HG03571 (cell line): ENCODE data around the gene TRAIP.
"Not testable (repeated sequence)": the region's sequence is repeated elsewhere in the genome, so short reads cannot be mapped to it uniquely, and the experiment has no call there.

Experiments
- ATAC-seq: cut with Tn5 transposase; IDR thresholded peaks from one replicate; pipeline ENCODE4 v1.9.1; 2021; ENCODE audit not compliant: unreplicated experiment

Gene TRAIP

GRCh38 chr3:49831341-49831740 is 25.0 kb downstream of the TRAIP start:
- ATAC-seq: no peak

DNA sequence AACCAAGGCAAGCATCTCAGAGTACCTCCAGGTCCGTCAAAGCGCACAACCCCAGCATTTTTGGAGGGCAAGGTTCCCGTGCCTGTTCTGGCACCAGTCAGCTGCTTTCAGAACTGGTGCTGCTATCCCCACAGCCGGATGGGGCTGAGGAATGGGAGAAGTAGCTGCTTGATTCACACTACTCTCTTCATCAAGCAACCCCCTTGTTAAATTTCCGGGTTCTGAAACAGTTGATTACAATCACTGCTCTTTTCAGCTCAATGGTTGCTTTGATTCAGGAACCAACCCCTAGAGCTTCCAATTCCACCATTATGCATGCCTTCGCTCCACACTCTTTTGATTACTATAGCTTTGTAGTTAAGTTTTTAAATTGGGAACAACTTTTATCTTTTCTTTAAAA is 30.3 kb downstream of the TRAIP start:
- no peak for ATAC-seq

GRCh38 chr3:49823131-49823530 is 33.2 kb downstream of the TRAIP start:
- ATAC-seq: not testable (repeated sequence)

- ATAC-seq: no peak
Measured at GRCh38 chr3:49813497-49814174, 42.7 kb downstream of the TRAIP start, which contains the start of gene UBA7. TSS of gene UBA7 (minus strand) at chr3:49813953. CDS start at chr3:49813787, 166 bp downstream.

DNA sequence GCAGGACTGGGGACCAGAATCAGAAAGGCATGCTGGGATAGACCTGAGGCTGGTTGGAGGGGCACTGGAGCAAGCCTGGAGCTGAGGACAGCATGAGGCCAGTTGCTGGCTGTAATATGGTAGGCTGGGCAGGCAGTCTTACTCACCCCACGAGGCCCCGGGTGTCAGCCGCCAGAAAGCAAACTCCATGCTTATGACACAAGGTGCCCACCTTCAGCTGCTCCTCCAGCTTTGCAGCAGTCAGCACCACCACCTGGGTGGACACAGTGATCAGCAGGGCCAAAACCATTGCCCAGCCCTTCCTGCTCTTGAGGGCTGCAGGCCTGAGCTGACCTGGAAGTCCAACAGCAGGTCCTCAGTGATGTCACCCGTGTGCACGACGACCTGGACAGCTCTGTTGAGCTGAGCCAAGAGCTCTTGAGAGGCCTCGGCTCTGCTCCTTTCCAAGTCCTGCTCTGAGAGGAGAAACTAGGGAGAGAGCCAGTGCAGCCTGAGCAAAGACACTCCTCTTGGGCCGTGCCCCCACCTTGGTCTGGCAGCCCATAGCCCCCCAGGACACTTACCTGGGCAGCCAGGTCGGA is 43.4 kb downstream of the TRAIP start:
- ATAC-seq: no peak

DNA sequence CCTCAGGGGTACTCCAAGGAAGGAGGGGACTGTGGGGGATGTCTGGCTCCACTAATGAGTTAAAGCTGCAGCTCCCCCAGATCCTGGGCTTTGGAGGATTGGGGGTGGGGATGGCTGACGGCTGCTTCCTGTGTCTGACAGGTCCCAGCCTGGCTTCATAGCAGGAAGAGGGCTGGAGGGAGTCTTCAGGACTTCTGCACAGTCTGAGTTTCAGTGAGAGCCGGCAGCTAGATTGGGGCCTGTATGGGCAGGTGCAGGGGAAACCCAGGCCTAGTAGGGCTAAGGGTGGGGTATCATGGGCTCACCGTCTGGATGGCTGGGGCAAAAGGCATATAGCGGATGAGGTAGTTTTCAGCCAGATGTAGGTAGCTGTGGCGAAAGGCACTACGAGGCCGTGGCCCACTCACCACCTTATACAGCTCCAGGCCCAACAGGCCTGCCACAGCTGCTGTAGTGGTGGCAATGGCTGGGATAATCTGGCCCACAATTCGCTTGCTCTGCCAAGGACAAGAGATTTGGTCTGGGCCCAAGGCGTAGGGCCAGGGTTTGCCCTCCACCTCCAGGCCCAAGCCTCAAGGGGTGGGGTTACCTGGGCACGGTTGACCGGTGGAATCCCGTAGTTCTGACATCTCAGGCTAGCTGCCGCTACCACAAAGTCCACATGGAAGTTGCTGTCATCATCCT is 48.8 kb downstream of the TRAIP start:
- no peak for ATAC-seq

- no peak for ATAC-seq
Measured at GRCh38 chr3:49806850-49807249, 49.5 kb downstream of the TRAIP start.

- no peak for ATAC-seq
Measured at GRCh38 chr3:49805897-49806701, 50.3 kb downstream of the TRAIP start.

- ATAC-seq: no peak
Measured at GRCh38 chr3:49805367-49805782, 51.0 kb downstream of the TRAIP start.

- no peak for ATAC-seq
Measured at GRCh38 chr3:49804141-49805041, 52.0 kb downstream of the TRAIP start.

DNA sequence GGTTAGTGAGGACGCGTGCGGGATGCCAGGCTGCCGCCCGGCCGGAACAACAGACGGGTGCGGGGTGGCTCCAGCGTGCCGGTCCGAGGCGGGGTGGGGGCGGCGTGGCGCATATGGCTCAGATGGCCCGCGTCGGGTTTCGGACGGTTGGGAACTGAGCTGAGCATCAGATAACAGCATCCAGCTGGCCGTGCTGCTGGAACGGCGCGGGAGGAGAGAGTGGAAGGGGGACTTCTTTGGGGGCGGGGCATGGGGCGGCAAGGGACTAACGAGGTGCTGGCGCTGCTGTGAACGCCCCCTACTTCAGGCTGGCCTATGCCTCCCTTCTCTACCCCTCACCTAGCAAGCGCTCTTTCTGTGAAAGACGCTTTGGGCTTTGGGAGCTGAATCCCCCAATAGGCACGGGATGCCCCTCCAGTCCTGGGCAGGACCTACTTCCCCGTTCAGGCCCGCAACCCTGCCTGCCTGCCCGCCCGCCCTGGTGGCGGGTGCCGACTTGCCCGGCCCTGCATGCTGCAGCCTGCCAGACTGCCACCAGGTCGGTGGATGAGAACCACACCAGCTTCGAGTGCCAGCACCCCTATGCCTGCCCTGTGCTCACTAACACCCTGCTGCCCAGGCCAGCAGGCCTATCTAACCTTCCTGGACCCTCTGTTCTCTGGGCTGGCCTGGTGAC is 52.8 kb downstream of the TRAIP start:
- no peak for ATAC-seq

DNA sequence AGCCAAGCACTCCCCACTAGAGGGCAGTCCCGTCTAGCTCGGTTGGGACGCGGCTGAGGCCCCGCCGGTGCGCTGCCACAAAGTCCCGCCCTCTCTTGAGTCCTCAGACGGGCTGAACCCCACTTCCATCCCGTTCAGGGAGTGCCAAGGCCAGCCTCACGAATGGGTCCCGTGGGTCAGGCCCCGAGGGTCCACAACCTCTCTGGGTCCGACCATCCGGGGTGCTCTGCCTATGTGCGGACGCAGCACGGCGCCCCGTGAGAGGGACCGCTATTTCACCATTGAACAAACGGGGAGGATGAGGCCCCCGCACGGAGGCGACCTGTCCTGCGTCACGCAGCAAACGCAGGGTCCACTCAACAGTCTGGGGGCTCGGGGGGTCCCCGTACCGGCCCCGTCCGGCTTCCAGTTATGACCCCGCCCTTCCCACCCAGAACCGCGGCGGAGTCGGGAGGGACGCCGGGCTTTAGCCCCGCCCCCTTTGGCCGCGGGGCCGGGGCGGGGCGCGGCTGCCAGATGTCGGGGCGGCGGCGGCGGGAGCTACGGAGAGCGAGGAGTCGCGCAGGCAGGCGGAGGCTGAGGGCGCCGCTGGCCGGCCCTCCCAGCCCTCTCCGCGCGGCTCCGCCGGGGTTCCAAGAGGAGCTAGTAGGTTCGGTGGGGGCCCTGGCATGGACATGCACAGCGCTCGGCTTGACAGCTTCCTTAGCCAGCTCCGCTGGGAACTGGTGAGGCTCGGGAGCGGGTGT is 53.5 kb downstream of the TRAIP start, which contains the start of gene INKA1:
Gene INKA1, plus strand, starts transcription at position 543 of the 746 bp plus-strand sequence. Its CDS starts 132 bp downstream, at position 675.
- peak; percentile 58 for ATAC-seq

GRCh38 chr3:49801160-49801559 is 55.2 kb downstream of the TRAIP start:
- no peak for ATAC-seq

DNA sequence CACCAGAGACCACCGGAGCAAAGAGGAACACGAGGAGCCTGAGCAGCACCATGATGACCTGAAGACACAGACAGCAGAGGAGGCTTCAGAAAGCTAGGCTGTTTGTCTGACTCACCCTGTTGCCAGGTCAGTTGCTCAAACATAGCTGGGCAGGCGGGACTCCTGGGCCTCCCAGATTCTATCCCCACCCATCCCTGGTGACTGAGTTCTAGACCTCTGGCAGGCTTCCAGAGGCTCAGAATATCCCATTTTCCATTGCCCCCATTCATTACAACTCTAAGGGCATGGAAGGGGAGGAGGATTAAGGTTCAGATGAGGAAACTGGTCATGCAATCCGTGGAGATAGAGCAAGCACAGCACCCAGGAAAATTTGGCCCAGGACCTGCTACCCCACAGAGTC is 56.6 kb downstream of the TRAIP start, which contains the start of gene CDHR4:
Gene CDHR4, minus strand, starts transcription at position 113 of the 400 bp plus-strand sequence. Its CDS starts 61 bp downstream, at position 52.
- no peak for ATAC-seq

DNA sequence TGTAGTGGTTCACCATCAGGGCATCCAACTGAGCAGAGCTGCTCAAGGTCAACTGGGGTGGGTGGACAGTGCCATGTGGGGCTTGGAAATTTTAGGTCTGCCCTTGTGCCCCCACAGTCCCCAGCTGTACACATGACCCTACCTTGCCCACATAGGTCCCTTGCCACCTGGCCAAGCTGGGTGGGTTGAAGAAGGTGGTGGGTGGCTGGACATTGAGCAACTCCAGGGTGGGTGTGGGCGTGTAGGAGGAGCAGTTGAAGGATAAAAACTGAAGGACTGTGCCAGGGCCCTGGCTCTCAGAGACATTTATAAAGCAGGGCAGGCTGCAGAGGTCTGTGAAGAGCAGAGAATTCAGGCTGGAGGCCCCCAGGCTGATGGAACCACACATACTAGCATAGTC is 57.3 kb downstream of the TRAIP start:
- no peak for ATAC-seq

DNA sequence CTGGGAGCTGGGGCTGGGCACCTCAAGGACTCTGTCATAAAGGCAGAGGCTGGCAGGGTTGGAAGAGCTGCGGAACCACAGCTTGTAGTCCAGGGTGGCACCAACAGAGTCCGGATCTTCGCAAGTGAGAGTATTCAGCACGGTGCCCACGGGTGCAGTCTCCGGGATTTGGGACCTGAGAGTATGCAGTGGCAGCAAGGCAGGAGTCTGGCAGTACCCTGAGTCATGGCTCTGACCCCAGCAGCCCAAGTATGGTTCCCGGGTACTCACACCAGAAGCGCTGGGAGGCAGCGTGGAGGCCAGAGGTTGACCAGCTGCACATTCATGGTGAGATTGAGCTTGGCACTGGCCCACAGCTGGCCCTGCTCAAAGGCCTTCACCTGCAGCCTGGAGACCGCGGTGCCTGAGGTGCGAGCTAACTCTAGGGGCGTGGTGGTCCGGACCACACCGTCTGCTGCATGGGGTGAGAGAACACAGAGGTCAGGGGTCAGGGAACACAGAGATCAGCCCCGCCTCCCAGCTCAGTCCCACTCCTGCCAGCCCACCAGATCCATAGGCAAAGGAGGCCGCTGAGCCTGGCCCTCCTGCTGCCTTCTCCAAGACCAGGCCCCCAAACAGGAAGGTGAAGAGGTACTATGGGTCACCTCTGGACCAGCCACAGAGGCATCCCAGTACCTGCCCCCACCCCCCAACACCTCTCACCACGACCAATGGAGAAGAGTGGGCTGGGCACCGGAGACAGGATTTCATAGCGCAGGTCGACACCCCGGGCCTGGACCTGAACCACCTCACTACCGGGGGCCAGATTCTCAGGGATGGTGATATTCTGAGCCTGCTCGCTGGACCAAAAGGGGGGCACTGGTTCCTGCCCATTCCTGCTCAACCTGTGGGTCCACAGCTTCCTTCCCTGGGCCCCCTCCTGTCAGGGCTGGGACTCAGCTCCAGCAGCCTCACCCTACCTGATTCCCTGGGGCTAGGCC is 61.1 kb downstream of the TRAIP start:
- ATAC-seq: no peak

GRCh38 chr3:49794431-49794830 is 61.9 kb downstream of the TRAIP start:
- no peak for ATAC-seq
